Measurements from ENCODE around the gene ADAMTS9. TPM values are rescaled to one million over a fixed set of nuclear protein-coding genes. Genes with fewer than 3 reads are reported as not detected.

The ADAMTS9 gene
- total RNA-seq, 1 experiment from 2014 or later = 0.46 TPM

GRCh38 chr3:64732576-64732975 lies 44.8 kb upstream of the ADAMTS9 start:
- TF ChIP-seq CTCF (conservative IDR thresholded peaks at IDR 0.05) = no peak
- no peaks in the 10 kb centered on the region for H3K27me3 ChIP-seq (ENCODE audit: insufficient read depth, low read length)
- Mint-ChIP-seq H3K36me3 (ENCODE audit: insufficient read depth in 1 of 3, low read depth in 3 of 3) (no peaks in the 10 kb centered on the region), H3K4me1 (no peaks in the 10 kb centered on the region), H3K4me3 (no peak overlapping the region), H3K9me3 (no peaks in the 10 kb centered on the region), H3K27me3 (ENCODE audit: low read depth) (peaks cover 9% of the 10 kb centered on the region; the same call in 1 of the 2 replicates), H3K27ac (no peak overlapping the region)
- H4K5ac ChIP-seq (ENCODE audit: insufficient read length, low read depth, low read length) = no peak overlapping the region
- no peak overlapping the region for H3K9ac ChIP-seq (ENCODE audit: extremely low read depth, insufficient read length, low read length)
- H4K8ac ChIP-seq (replicated peaks; ENCODE audit: insufficient read length, low read depth, low read length) = no peak overlapping the region
- H3K4me1 ChIP-seq (ENCODE audit: insufficient read depth, low read length) = no peaks in the 10 kb centered on the region
- H3T11ph ChIP-seq (ENCODE audit: low read length) = no peak overlapping the region
- H2AK5ac ChIP-seq (ENCODE audit: insufficient read length, low read length) = no peak overlapping the region
- no peak overlapping the region for H3K4ac ChIP-seq (ENCODE audit: low read depth, low read length)
- no peak overlapping the region for H2BK120ac ChIP-seq (ENCODE audit: low read depth, low read length, poor library complexity, severe bottlenecking)
- H2BK15ac ChIP-seq (ENCODE audit: low read depth, low read length) = no peak overlapping the region
- H2BK5ac ChIP-seq (ENCODE audit: insufficient read length, low read length) = no peak overlapping the region
- H3K9me3 ChIP-seq (ENCODE audit: control insufficient read depth, low read depth, low read length) = no peaks in the 10 kb centered on the region
- no peak overlapping the region for H3K23ac ChIP-seq (ENCODE audit: insufficient read length, low read depth, low read length)
- no peak overlapping the region for H4K91ac ChIP-seq (ENCODE audit: insufficient read length, low read depth, low read length)
- H2BK20ac ChIP-seq (ENCODE audit: low read depth, low read length, poor library complexity, severe bottlenecking) = no peak overlapping the region
- H3K79me2 ChIP-seq (ENCODE audit: insufficient read depth, low read length) = no peaks in the 10 kb centered on the region
- no peaks in the 10 kb centered on the region for H4K20me1 ChIP-seq (ENCODE audit: control insufficient read depth, insufficient read depth, insufficient read length)
- no peaks in the 10 kb centered on the region for H3K79me1 ChIP-seq (ENCODE audit: insufficient read depth, low read depth, low read length, poor library complexity, severe bottlenecking)
- no peak overlapping the region for H2AFZ ChIP-seq (ENCODE audit: low read length)
- no peaks in the 10 kb centered on the region for H3K23me2 ChIP-seq (ENCODE audit: insufficient read length, low read depth, low read length, poor library complexity, severe bottlenecking)
- H2BK12ac ChIP-seq (ENCODE audit: insufficient read length, low read depth, low read length) = no peak overlapping the region
- no peak overlapping the region for H3K56ac ChIP-seq (ENCODE audit: insufficient read length, low read depth, low read length)
- no peak overlapping the region for H3K4me2 ChIP-seq (ENCODE audit: insufficient read depth, insufficient read length, low read length)
- no CpG with 5 or more reads among the region's 1 CpG for WGBS (ENCODE audit: extremely low coverage, insufficient read length, low lambda C conversion rate)
- no peak overlapping the region for H3K27ac ChIP-seq (ENCODE audit: insufficient read length, low read depth, low read length)
- no peak overlapping the region for H3K18ac ChIP-seq (ENCODE audit: insufficient read length, low read depth, low read length)
- H3K14ac ChIP-seq (ENCODE audit: insufficient read depth, low read length) = no peak overlapping the region
- no peak for DNase-seq
